IMR-90 (cell line): ENCODE measurements around the gene CDH23. TPM values are rescaled to one million over a fixed set of nuclear protein-coding genes. Genes with fewer than 3 reads are reported as not detected.

ENCODE experiments used
- ATAC-seq: fragments of 200-7000 bp; cut with Tn5 transposase; 2 replicates; pipeline ENCODE4 v1.9.1; 2020; ENCODE audit warnings: low read depth, mild to moderate bottlenecking, moderate library complexity
- BruUV-seq: library from RNA; stranded (reverse); fragments of 400-500 nt; replicated peaks from 2 replicates; lab custom pipeline; 2021; lab: Mats Ljungman, UMichigan
- CTCF ChIA-PET: fragments of 300-600 bp; formaldehyde crosslinking; extraction: SDS; loops from one replicate; lab custom pipeline; 2021; ENCODE audit warnings: antibody characterized with exemption; lab: Yijun Ruan, JAX
- POLR2A ChIA-PET: fragments of 300-600 bp; sonication (Branson Sonifier 250); formaldehyde crosslinking; loops from one replicate; lab custom pipeline; 2022; ENCODE audit warnings: antibody characterized with exemption; ENCODE audit not compliant: unreplicated experiment; lab: Charles Lee
- DNase-seq: peaks from one replicate; pipeline ENCODE4 v3.0.0; 2013
- H2AFZ ChIP-seq: replicated peaks from 2 replicates; pipeline ENCODE3; 2013; ENCODE audit warnings: low read length, mild to moderate bottlenecking; ENCODE audit not compliant: poor library complexity
- H2AK5ac ChIP-seq: 2 replicates; pipeline ENCODE4 v1.6.1; 2013; ENCODE audit warnings: low read depth, low read length, inconsistent platforms
- H2AK9ac ChIP-seq: replicated peaks from 2 replicates; pipeline ENCODE3; 2013; ENCODE audit warnings: mild to moderate bottlenecking, low read depth, low read length, moderate library complexity; ENCODE audit not compliant: poor library complexity
- H2BK120ac ChIP-seq: 2 replicates; pipeline ENCODE4 v1.6.1; 2013; ENCODE audit warnings: low read depth, low read length, inconsistent platforms
- H2BK15ac ChIP-seq: 3 replicates; pipeline ENCODE4 v1.6.1; 2013; ENCODE audit warnings: low read depth, low read length, inconsistent platforms
- H2BK20ac ChIP-seq: 2 replicates; pipeline ENCODE4 v1.6.1; 2013; ENCODE audit warnings: low read depth, mild to moderate bottlenecking, inconsistent platforms, low read length, moderate library complexity
- H2BK5ac ChIP-seq: 2 replicates; pipeline ENCODE4 v1.6.1; 2013; ENCODE audit warnings: mild to moderate bottlenecking, low read depth, low read length, inconsistent platforms; ENCODE audit not compliant: poor library complexity, severe bottlenecking
- H3K14ac ChIP-seq: replicated peaks from 2 replicates; pipeline ENCODE4 v1.6.1; 2013; ENCODE audit warnings: low read depth, low read length, inconsistent platforms
- H3K18ac ChIP-seq: 2 replicates; pipeline ENCODE4 v1.6.1; 2013; ENCODE audit warnings: low read depth, low read length, control low read depth
- H3K23ac ChIP-seq: 2 replicates; pipeline ENCODE4 v1.6.1; 2013; ENCODE audit warnings: low read depth, low read length, inconsistent platforms
- H3K27ac ChIP-seq: 2 replicates; pipeline ENCODE4 v1.5.1; 2013; ENCODE audit warnings: mild to moderate bottlenecking, control low read depth, low read length; ENCODE audit not compliant: insufficient read depth
- H3K27me3 ChIP-seq: 2 replicates; pipeline ENCODE4 v1.6.1; 2013; ENCODE audit warnings: low read length; ENCODE audit not compliant: control insufficient read depth, insufficient read depth
- H3K36me3 ChIP-seq: 2 replicates; pipeline ENCODE4 v1.6.1; 2013; ENCODE audit warnings: low read length, mixed read lengths; ENCODE audit not compliant: control insufficient read depth, insufficient read depth
- H3K4ac ChIP-seq: 2 replicates; pipeline ENCODE4 v1.6.1; 2013; ENCODE audit warnings: low read depth, low read length, inconsistent platforms
- H3K4me1 ChIP-seq: 2 replicates; pipeline ENCODE4 v1.6.1; 2013; ENCODE audit warnings: low read length, mixed read lengths; ENCODE audit not compliant: control insufficient read depth, insufficient read depth
- H3K4me2 ChIP-seq: 2 replicates; pipeline ENCODE4 v1.6.1; 2013; ENCODE audit warnings: low read depth, mild to moderate bottlenecking, control low read depth, low read length, moderate library complexity
- H3K4me3 ChIP-seq: 2 replicates; pipeline ENCODE4 v1.5.1; 2013; ENCODE audit warnings: low read depth, mild to moderate bottlenecking, control low read depth, low read length, moderate library complexity; ENCODE audit not compliant: insufficient read depth
- H3K56ac ChIP-seq: 2 replicates; pipeline ENCODE4 v1.6.1; 2013; ENCODE audit warnings: low read length, inconsistent platforms; ENCODE audit not compliant: insufficient read depth; ENCODE audit errors: extremely low read depth
- H3K79me1 ChIP-seq, 2 experiments: 2 replicates each; pipeline ENCODE4 v1.6.1; 2013; ENCODE audit warnings: low read length in 2 of 2, inconsistent platforms in 1 of 2, low read depth in 1 of 2
- H3K9ac ChIP-seq: 2 replicates; pipeline ENCODE4 v1.6.1; 2013; ENCODE audit warnings: low read depth, low read length, control low read depth
- H3K9me1 ChIP-seq: 2 replicates; pipeline ENCODE4 v1.6.1; 2013; ENCODE audit warnings: low read length, inconsistent platforms; ENCODE audit not compliant: insufficient read depth
- H3K9me3 ChIP-seq: 2 replicates; pipeline ENCODE4 v1.6.1; 2013; ENCODE audit warnings: low read length; ENCODE audit not compliant: control insufficient read depth, insufficient read depth
- H4K20me1 ChIP-seq: 2 replicates; pipeline ENCODE4 v1.6.1; 2013; ENCODE audit warnings: low read length, inconsistent platforms; ENCODE audit not compliant: insufficient read depth
- H4K5ac ChIP-seq: 2 replicates; pipeline ENCODE4 v1.6.1; 2013; ENCODE audit warnings: mild to moderate bottlenecking, low read depth, low read length, control low read depth
- H4K8ac ChIP-seq, 2 experiments: 2 replicates each; pipeline ENCODE4 v1.6.1; 2013; ENCODE audit warnings: low read depth in 2 of 2, low read length in 2 of 2, control low read depth in 1 of 2, inconsistent platforms in 1 of 2
- H4K91ac ChIP-seq: 2 replicates; pipeline ENCODE4 v1.6.1; 2013; ENCODE audit warnings: low read depth, low read length, inconsistent platforms; ENCODE audit not compliant: insufficient read depth
- NFE2L2 ChIP-seq: fragments of 150-350 bp; IDR thresholded peaks from 2 replicates; pipeline ENCODE4 v1.6.1; 2016; ENCODE audit warnings: low read depth, mild to moderate bottlenecking, low read length
- RAD21 ChIP-seq: IDR thresholded peaks from 2 replicates; pipeline ENCODE4 v1.6.1; 2012; ENCODE audit warnings: low read length, improper control_type of control experiment
- USF2 ChIP-seq: fragments of 150-350 bp; IDR thresholded peaks from 2 replicates; pipeline ENCODE4 v1.6.1; 2017; ENCODE audit warnings: mild to moderate bottlenecking, antibody characterized with exemption, low read length, low read depth
- WGBS, 2 experiments: methylation state at CpG; one replicate each; pipeline versions ENCODE4 v1.1.5 to v1.1.7; 2013; ENCODE audit warnings: missing lambda C conversion rate in 2 of 2; ENCODE audit not compliant: insufficient read length in 1 of 2; ENCODE audit errors: extremely low coverage in 2 of 2; 5-methylcytosine and 5-hydroxymethylcytosine counted together
- dilution Hi-C: fragments of 300-500 bp; cut with HindIII; formaldehyde crosslinking; loops from one replicate; pipeline ENCODE4 v1.14.3; 2018; ENCODE audit warnings: low sequenced_read_pairs; ENCODE audit not compliant: unreplicated experiment
- in situ Hi-C: fragments of 300-500 bp; cut with MboI; formaldehyde crosslinking; loops from 3 replicates; pipeline ENCODE4 v1.14.3; 2019; ENCODE audit warnings: low sequenced_read_pairs, inconsistent platforms, mixed read lengths
- intact Hi-C: fragments of 100-400 bp; cut with micrococcal nuclease; formaldehyde crosslinking; loops from 2 replicates; pipeline ENCODE4 v1.10.0; 2022
- polyA plus RNA-seq, 3 experiments: library from polyadenylated mRNA; depleted of rRNA; stranded (reverse); fragments of >200 nt; gene quantifications; 2 replicates each; pipeline ENCODE4 v1.2.3, GENCODE V29; 2012; ENCODE audit warnings: low replicate concordance in 1 of 3
- total RNA-seq: library from RNA; depleted of rRNA; stranded (reverse); fragments of >200 nt; gene quantifications from 2 replicates; pipeline ENCODE4 v1.2.3, GENCODE V29; 2012

Gene CDH23
- total and polyA plus RNA-seq, 2 of the 4 experiments (the other 2 are of a cell fraction): under 0.01 to 0.03 TPM

GRCh38 chr10:71370031-71370430 lies 26.7 kb upstream of the CDH23 start:
- Histone ChIP-seq H3K14ac (no peak overlapping the region), H3K23ac (no peak overlapping the region)

More at GRCh38 chr10:71370031-71370430, 26.7 kb upstream of the CDH23 start:
- no peak overlapping the region for H3K4me3 ChIP-seq
- no peaks in the 10 kb centered on the region for H3K9me1 ChIP-seq
- H3K9me3 ChIP-seq: no peaks in the 10 kb centered on the region
- no peak overlapping the region for H3K9ac ChIP-seq
- H2AFZ ChIP-seq: no peak overlapping the region
- H2BK20ac ChIP-seq: no peak overlapping the region
- no peak overlapping the region for H4K91ac ChIP-seq
- no peaks in the 10 kb centered on the region for H3K4me1 ChIP-seq
- no peaks in the 10 kb centered on the region for H3K79me1 ChIP-seq
- H4K8ac ChIP-seq: no peak overlapping the region
- H3K36me3 ChIP-seq: no peaks in the 10 kb centered on the region
- WGBS, 2 experiments: no CpG with 5 or more reads among the region's 3 CpGs
- H2AK9ac ChIP-seq: no peak overlapping the region
- intact Hi-C loops: no loop called here
- H3K18ac ChIP-seq: no peak overlapping the region
- no peak overlapping the region for H3K27ac ChIP-seq
- ChIA-PET CTCF (interaction anchor here (0.7 to 1.9 kb wide), 2 partner anchors 51 to 511 kb away, joined by 3 to 4 read pairs; partner anchors contain the start of gene SLC29A3), POLR2A (interaction anchor here (0.5 kb wide), 1 partner anchor 51 kb away, joined by 15 read pairs; the partner anchor contains the start of gene SLC29A3)
- H3K4ac ChIP-seq: no peak overlapping the region
- H4K5ac ChIP-seq: no peak overlapping the region
- no peak for ATAC-seq
- DNase-seq: no peak
- H2BK5ac ChIP-seq: no peak overlapping the region
- dilution Hi-C loops: no loop called here
- no peak overlapping the region for H3K56ac ChIP-seq
- no peak overlapping the region for H2AK5ac ChIP-seq
- in situ Hi-C loops: no loop called here
- H2BK120ac ChIP-seq: no peak overlapping the region
- no peaks in the 10 kb centered on the region for H4K20me1 ChIP-seq
- no peak overlapping the region for H3K4me2 ChIP-seq
- H2BK15ac ChIP-seq: no peak overlapping the region
- peaks cover 41% of the 10 kb centered on the region for H3K27me3 ChIP-seq
- no TSS peak for BruUV-seq
- TF ChIP-seq NFE2L2: no peak
- TF ChIP-seq USF2: no peak
- TF ChIP-seq RAD21: no peak
